Panc1 (cell line): ENCODE measurements around the gene CTCFL. TPM values are rescaled to one million over a fixed set of nuclear protein-coding genes. Genes with fewer than 3 reads are reported as not detected.

Experiments
- ATAC-seq: fragments of 200-7000 bp; cut with Tn5 transposase; 2 replicates; pipeline ENCODE4 v1.9.1; 2020; ENCODE audit warnings: mild to moderate bottlenecking, moderate library complexity
- BruUV-seq: library from RNA; stranded (reverse); fragments of 400-500 nt; replicated peaks from 2 replicates; lab custom pipeline; 2021; lab: Mats Ljungman, UMichigan
- CTCF ChIA-PET: fragments of 300-600 bp; sonication (Branson Sonifier 250); formaldehyde crosslinking; loops from one replicate; lab custom pipeline; 2022; ENCODE audit warnings: antibody characterized with exemption; lab: Charles Lee
- POLR2A ChIA-PET: fragments of 300-600 bp; sonication (Branson Sonifier 250); formaldehyde crosslinking; loops from one replicate; lab custom pipeline; 2022; ENCODE audit warnings: antibody characterized with exemption; lab: Charles Lee
- DNase-seq: peaks from one replicate; pipeline ENCODE4 v3.0.0-alpha.2; 2010; ENCODE audit warnings: low read depth, low spot score
- H3K27ac ChIP-seq: 2 replicates; pipeline ENCODE4 v1.5.1; 2011; ENCODE audit warnings: mild to moderate bottlenecking, low read length, inconsistent platforms
- H3K27me3 ChIP-seq: fragments of 200-500 bp; sonication (Bioruptor generic); 2 replicates; pipeline ENCODE4 v1.6.0; 2014; ENCODE audit warnings: low read length, inconsistent platforms; ENCODE audit not compliant: control insufficient read depth, insufficient read depth
- H3K36me3 ChIP-seq: fragments of 200-500 bp; sonication (Bioruptor generic); 2 replicates; pipeline ENCODE4 v1.5.1; 2014; ENCODE audit warnings: inconsistent platforms, mild to moderate bottlenecking, low read length, moderate library complexity; ENCODE audit not compliant: control insufficient read depth, insufficient read depth
- H3K4me1 ChIP-seq: 2 replicates; pipeline ENCODE4 v1.5.1; 2011; ENCODE audit warnings: inconsistent platforms, mild to moderate bottlenecking, low read length, moderate library complexity; ENCODE audit not compliant: control insufficient read depth, insufficient read depth
- H3K4me3 ChIP-seq, 2 experiments: 2 replicates each; pipeline ENCODE4 v1.5.1; 2011 to 2012; ENCODE audit warnings: low read depth in 2 of 2, low read length in 2 of 2, mild to moderate bottlenecking in 2 of 2, inconsistent platforms in 1 of 2, moderate library complexity in 1 of 2
- H3K9me3 ChIP-seq: fragments of 200-500 bp; sonication (Bioruptor generic); 2 replicates; pipeline ENCODE4 v1.5.1; 2014; ENCODE audit warnings: low read depth, mild to moderate bottlenecking, inconsistent platforms, low read length, moderate library complexity; ENCODE audit not compliant: control insufficient read depth, insufficient read depth
- CTCF ChIP-seq: fragments of 450-650 bp; IDR thresholded peaks from 2 replicates; pipeline ENCODE4 v1.5.1; 2017; ENCODE audit warnings: mild to moderate bottlenecking
- POLR2AphosphoS5 ChIP-seq: IDR thresholded peaks from 2 replicates; pipeline ENCODE4 v1.6.1; 2012; ENCODE audit warnings: mild to moderate bottlenecking, low read depth, low read length, moderate library complexity
- REST ChIP-seq, 2 experiments: IDR thresholded peaks; 2 replicates each; pipeline ENCODE4 v1.6.1; 2011 to 2012; ENCODE audit warnings: low read depth in 2 of 2, control low read depth in 1 of 2, low read length in 1 of 2, mild to moderate bottlenecking in 1 of 2, moderate library complexity in 1 of 2; ENCODE audit not compliant: insufficient read depth in 1 of 2
- SIN3A ChIP-seq: IDR thresholded peaks from 2 replicates; pipeline ENCODE4 v1.6.1; 2012; ENCODE audit warnings: low read depth, mild to moderate bottlenecking, low read length, moderate library complexity, borderline replicate concordance; ENCODE audit not compliant: insufficient read depth
- TCF7L2 ChIP-seq: IDR thresholded peaks from 2 replicates; pipeline ENCODE4 v1.6.1; 2011; ENCODE audit warnings: mild to moderate bottlenecking, low read depth, low read length, inconsistent platforms
- in situ Hi-C: cut with HindIII; loops from 2 replicates; pipeline ENCODE4 v1.10.0; 2016; ENCODE audit warnings: low sequenced_read_pairs, low pct_unique_long_range_greater_than_20kb
- intact Hi-C: fragments of 100-400 bp; cut with micrococcal nuclease; formaldehyde crosslinking; loops from one replicate; pipeline ENCODE4 v1.10.0; 2022; ENCODE audit not compliant: unreplicated experiment
- total RNA-seq: library from RNA; stranded (reverse); gene quantifications from one replicate; pipeline ENCODE4 v1.2.1, GENCODE V29; 2021; ENCODE audit not compliant: unreplicated experiment

The CTCFL gene
- total RNA-seq, 1 experiment from 2014 or later = 0.05 TPM

- TF ChIP-seq REST (IDR thresholded peaks at IDR 0.05; ENCODE audit: insufficient read depth in 1 of 2, low read depth in 2 of 2, low read length in 1 of 2) (no peak), CTCF (no peak)
- intact Hi-C loops = no loop called here
- DNase-seq = no peak
- H3K9me3 ChIP-seq = no peaks in the 10 kb centered on the region
- no peaks in the 10 kb centered on the region; the same call in 1 of the 2 replicates for H3K27me3 ChIP-seq
- POLR2A ChIA-PET = no interaction called here
- no peak overlapping the region for H3K27ac ChIP-seq
- CTCF ChIA-PET = no interaction called here
- H3K4me3 ChIP-seq = no peak overlapping the region
- BruUV-seq = no TSS peak
- no peaks in the 10 kb centered on the region for H3K36me3 ChIP-seq
- ATAC-seq = peak; percentile 71
- in situ Hi-C loops = no loop called here
- peaks cover 3% of the 10 kb centered on the region; the same call in 1 of the 2 replicates for H3K4me1 ChIP-seq
Measured at GRCh38 chr20:57464642-57465211, 60.2 kb downstream of the CTCFL start.

GRCh38 chr20:57462781-57463180 is 62.2 kb downstream of the CTCFL start:
- CTCF ChIA-PET = no interaction called here
- H3K27me3 ChIP-seq = no peaks in the 10 kb centered on the region
- POLR2A ChIA-PET = no interaction called here
- no peaks in the 10 kb centered on the region for H3K36me3 ChIP-seq
- TF ChIP-seq POLR2AphosphoS5 (no peak), SIN3A (no peak), REST (IDR thresholded peaks at IDR 0.05; ENCODE audit: insufficient read depth in 1 of 2, low read depth in 2 of 2, low read length in 1 of 2) (no peak), TCF7L2 (no peak), CTCF (no peak)
- no peaks in the 10 kb centered on the region for H3K4me1 ChIP-seq
- no TSS peak for BruUV-seq
- no peaks in the 10 kb centered on the region for H3K9me3 ChIP-seq
- intact Hi-C loops = no loop called here
- ATAC-seq (no peak), DNase-seq (no peak)
- no peak overlapping the region for H3K4me3 ChIP-seq
- in situ Hi-C loops = no loop called here
- H3K27ac ChIP-seq = no peak overlapping the region
